HCT116 (cell line): Measurements from ENCODE around the gene POU2F3. TPM values are rescaled to one million over a fixed set of nuclear protein-coding genes. Genes with fewer than 3 reads are reported as not detected.

Experiments used
- ATAC-seq: fragments of 200-7000 bp; cut with Tn5 transposase; 2 replicates; pipeline ENCODE4 v1.9.1; 2020; ENCODE audit warnings: mild to moderate bottlenecking, moderate library complexity
- BruUV-seq: library from RNA; stranded (reverse); fragments of 400-500 nt; replicated peaks from 2 replicates; lab custom pipeline; 2021; lab: Mats Ljungman, UMichigan
- CTCF ChIA-PET: fragments of 300-600 bp; sonication (Branson Sonifier 250); formaldehyde crosslinking; loops from one replicate; lab custom pipeline; 2021; ENCODE audit warnings: antibody characterized with exemption; lab: Charles Lee
- POLR2A ChIA-PET: fragments of 300-600, 350-600 bp; sonication (Branson Sonifier 250); formaldehyde crosslinking; loops from one replicate; lab custom pipeline; 2021; ENCODE audit warnings: antibody characterized with exemption; lab: Charles Lee
- RAD21 ChIA-PET, 2 experiments: fragments of 300-600 bp; sonication (Branson Sonifier 250); formaldehyde crosslinking; loops; one replicate each; lab custom pipeline; 2023; ENCODE audit warnings: low total read pairs in 2 of 2; ENCODE audit not compliant: uncharacterized antibody in 2 of 2, unreplicated experiment in 2 of 2, low non-redundant PET in 1 of 2; lab: Charles Lee
- DNase-seq: peaks from one replicate; pipeline ENCODE4 v3.0.0-alpha.2; 2010; ENCODE audit warnings: low read depth, low spot score
- H2AFZ ChIP-seq: fragments of 200-600 bp; shearing (Covaris generic), sonication (generic); 2 replicates; pipeline ENCODE4 v1.6.1; 2017; ENCODE audit warnings: low read depth, mixed run types, mixed read lengths, antibody characterized with exemption, low read length; ENCODE audit not compliant: poor library complexity, severe bottlenecking
- H3K27ac ChIP-seq: 2 replicates; pipeline ENCODE4 v1.5.1; 2012; ENCODE audit warnings: low read depth, low read length
- H3K27me3 ChIP-seq: fragments of 200-600 bp; sonication (generic); 2 replicates; pipeline ENCODE4 v1.6.1; 2016; ENCODE audit warnings: mixed run types, low read length, mixed read lengths; ENCODE audit not compliant: insufficient read depth
- H3K36me3 ChIP-seq, 2 experiments: fragments of 200-500 bp in 1 of 2; fragments of 200-600 bp in 1 of 2; sonication (Bioruptor generic) in 1 of 2; sonication (generic) in 1 of 2; 2 replicates each; pipeline versions ENCODE4 v1.5.1 to v1.6.1; 2014 to 2016; ENCODE audit warnings: low read length in 2 of 2, inconsistent platforms in 1 of 2, mixed read lengths in 1 of 2, mixed run types in 1 of 2; ENCODE audit not compliant: insufficient read depth in 2 of 2, control insufficient read depth in 1 of 2
- H3K4me1 ChIP-seq, 2 experiments: fragments of 200-600 bp in 1 of 2; sonication (generic) in 1 of 2; 2 replicates each; pipeline versions ENCODE4 v1.5.1 to v1.6.1; 2012 to 2017; ENCODE audit warnings: low read length in 2 of 2, inconsistent platforms in 1 of 2, mild to moderate bottlenecking in 1 of 2, mixed read lengths in 1 of 2, mixed run types in 1 of 2, moderate library complexity in 1 of 2; ENCODE audit not compliant: insufficient read depth in 2 of 2, control insufficient read depth in 1 of 2
- H3K4me2 ChIP-seq: fragments of 200-600 bp; sonication (generic); 2 replicates; pipeline ENCODE4 v1.6.1; 2017; ENCODE audit warnings: mixed run types, low read length, mixed read lengths
- H3K4me3 ChIP-seq, 2 experiments: fragments of 200-600 bp in 1 of 2; sonication (generic) in 1 of 2; replicated peaks in 1 of 2; 2 replicates each; pipeline ENCODE4 v1.5.1; 2011 to 2016; ENCODE audit warnings: low read length in 2 of 2, control low read depth in 1 of 2, low read depth in 1 of 2, mild to moderate bottlenecking in 1 of 2, mixed read lengths in 1 of 2, mixed run types in 1 of 2
- H3K79me2 ChIP-seq: fragments of 200-600 bp; sonication (generic); 2 replicates; pipeline ENCODE4 v1.6.1; 2017; ENCODE audit warnings: mild to moderate bottlenecking, mixed run types, low read length, moderate library complexity, mixed read lengths; ENCODE audit not compliant: insufficient read depth
- H3K9ac ChIP-seq: fragments of 200-600 bp; sonication (generic); 2 replicates; pipeline ENCODE4 v1.6.1; 2016; ENCODE audit warnings: low read length, mixed read lengths
- H3K9me2 ChIP-seq: fragments of 200-600 bp; sonication (generic), shearing (Covaris generic); 2 replicates; pipeline ENCODE4 v1.6.1; 2017; ENCODE audit warnings: mixed run types, mild to moderate bottlenecking, moderate library complexity; ENCODE audit not compliant: insufficient read depth
- H3K9me3 ChIP-seq, 2 experiments: fragments of 200-500 bp in 1 of 2; fragments of 200-600 bp in 1 of 2; sonication (Bioruptor generic) in 1 of 2; sonication (generic) in 1 of 2; 2 replicates each; pipeline ENCODE4 v1.6.1; 2014 to 2017; ENCODE audit warnings: low read length in 2 of 2, mixed read lengths in 2 of 2, inconsistent platforms in 1 of 2, low read depth in 1 of 2, mild to moderate bottlenecking in 1 of 2, mixed run types in 1 of 2, moderate library complexity in 1 of 2; ENCODE audit not compliant: control insufficient read depth in 1 of 2, insufficient read depth in 1 of 2
- H4K20me1 ChIP-seq: fragments of 200-600 bp; sonication (generic), shearing (Covaris generic); 2 replicates; pipeline ENCODE4 v1.6.1; 2017; ENCODE audit warnings: mixed run types, mild to moderate bottlenecking, moderate library complexity; ENCODE audit not compliant: insufficient read depth
- ELF1 ChIP-seq: IDR thresholded peaks from 2 replicates; pipeline ENCODE4 v1.6.1; 2012; ENCODE audit warnings: low read depth, borderline replicate concordance
- EZH2phosphoT487 ChIP-seq: fragments of 200-600 bp; IDR thresholded peaks from 2 replicates; pipeline ENCODE4 v1.6.1; 2018; ENCODE audit warnings: antibody characterized with exemption, borderline replicate concordance
- JUND ChIP-seq: IDR thresholded peaks from 2 replicates; pipeline ENCODE4 v1.6.1; 2012
- POLR2A ChIP-seq: IDR thresholded peaks from 2 replicates; pipeline ENCODE4 v1.7.0; 2011; ENCODE audit warnings: borderline replicate concordance; ENCODE audit not compliant: insufficient read depth, insufficient read length; ENCODE audit errors: extremely low read depth
- RAD21 ChIP-seq: IDR thresholded peaks from 2 replicates; pipeline ENCODE4 v1.6.1; 2012; ENCODE audit warnings: low read depth, mild to moderate bottlenecking
- SIN3A ChIP-seq: IDR thresholded peaks from 2 replicates; pipeline ENCODE4 v1.6.1; 2012; ENCODE audit warnings: low read depth
- ZFX ChIP-seq: fragments of 450-650 bp; IDR thresholded peaks from 2 replicates; pipeline ENCODE4 v1.6.1; 2017
- intact Hi-C: fragments of 100-400 bp; cut with micrococcal nuclease; formaldehyde crosslinking; loops from 2 replicates; pipeline ENCODE4 v1.10.0; 2022
- total RNA-seq: library from RNA; stranded (reverse); gene quantifications from one replicate; pipeline ENCODE4 v1.2.1, GENCODE V29; 2021; ENCODE audit not compliant: unreplicated experiment

Gene POU2F3
- total RNA-seq, 1 experiment from 2014 or later: 0.15 TPM

GRCh38 chr11:120214581-120214980, 25.4 kb upstream of the POU2F3 start:
- Histone ChIP-seq H3K27ac (no peak overlapping the region), H2AFZ (no peak overlapping the region), H3K4me3 (no peak overlapping the region), H4K20me1 (no peaks in the 10 kb centered on the region), H3K36me3 (no peaks in the 10 kb centered on the region), H3K4me1 (peaks cover 19 to 36% of the 10 kb centered on the region in 2 experiments; a peak in 3 of 4 replicates), H3K27me3 (no peaks in the 10 kb centered on the region), H3K9me3 (no peaks in the 10 kb centered on the region), H3K4me2 (no peak overlapping the region), H3K9ac (no peak overlapping the region), H3K79me2 (peaks cover 6% of the 10 kb centered on the region; the same call in 1 of the 2 replicates), H3K9me2 (no peaks in the 10 kb centered on the region)
- no TSS peak for BruUV-seq
- ChIA-PET POLR2A (no interaction called here), RAD21 (interaction anchor here in 1 of 2 experiments (0.7 kb wide), 1 partner anchor 588 kb away, joined by 5 read pairs; no protein-coding TSS in a partner anchor), CTCF (no interaction called here)
- no peak for DNase-seq
- TF ChIP-seq ELF1 (no peak), JUND (no peak), RAD21 (no peak), EZH2phosphoT487 (no peak), SIN3A (no peak), POLR2A (no peak)
- intact Hi-C loops: loop anchor here (5.0 kb wide), 1 partner anchor 502 kb away; no protein-coding TSS in a partner anchor
- no peak for ATAC-seq

DNA sequence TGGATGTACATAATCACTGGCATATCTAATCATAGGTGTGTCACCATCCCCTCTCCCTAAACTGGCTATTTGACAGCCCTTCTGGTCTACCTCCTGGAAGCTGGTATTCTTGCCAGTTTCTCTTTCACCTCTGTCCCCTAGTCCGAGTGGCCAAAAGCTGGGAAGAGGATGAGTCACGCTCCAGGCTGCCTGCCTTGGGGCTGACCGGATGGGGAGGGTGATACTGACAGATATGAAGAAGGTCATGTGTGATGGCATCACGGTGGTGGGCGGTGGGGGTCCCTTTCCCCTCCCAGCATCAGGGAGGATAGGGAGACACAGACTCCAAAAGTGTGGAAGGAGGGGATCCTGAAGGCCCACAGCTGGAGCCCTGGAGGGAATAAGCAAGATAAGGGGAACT, 24.3 kb upstream of the POU2F3 start:
- no peak overlapping the region for H3K27ac ChIP-seq
- H3K9ac ChIP-seq: no peak overlapping the region
- H3K9me2 ChIP-seq: no peaks in the 10 kb centered on the region
- no peak overlapping the region for H3K4me3 ChIP-seq
- TF ChIP-seq ZFX: no peak
- no peak overlapping the region for H2AFZ ChIP-seq
- DNase-seq (no peak), ATAC-seq (no peak)
- H3K79me2 ChIP-seq: peaks cover 6% of the 10 kb centered on the region; the same call in 1 of the 2 replicates
- no peaks in the 10 kb centered on the region for H3K36me3 ChIP-seq
- POLR2A ChIA-PET: no interaction called here
- H3K9me3 ChIP-seq: no peaks in the 10 kb centered on the region
- H3K27me3 ChIP-seq: no peaks in the 10 kb centered on the region
- peaks cover 13 to 26% of the 10 kb centered on the region in 2 experiments; a peak in 3 of 4 replicates for H3K4me1 ChIP-seq
- RAD21 ChIA-PET: no interaction called here
- CTCF ChIA-PET: no interaction called here
- H4K20me1 ChIP-seq: no peaks in the 10 kb centered on the region
- H3K4me2 ChIP-seq: peak overlapping the region; percentile 33; the same call in 1 of the 2 replicates
- intact Hi-C loops: no loop called here
- no TSS peak for BruUV-seq
